GM12872 (cell line): Measurements from ENCODE around the gene ONECUT1.

Source experiments
- TF ChIP-seq, protein P1 (sequence below): IDR thresholded peaks from 3 replicates; pipeline ENCODE4 v1.5.1; 2011; ENCODE audit warnings: low read depth, mild to moderate bottlenecking, low read length, moderate library complexity; ENCODE audit not compliant: insufficient read depth

ONECUT1 gene

GRCh38 chr15:52710050-52710707, 80.0 kb downstream of the ONECUT1 start:
- TF ChIP-seq, protein P1, sequence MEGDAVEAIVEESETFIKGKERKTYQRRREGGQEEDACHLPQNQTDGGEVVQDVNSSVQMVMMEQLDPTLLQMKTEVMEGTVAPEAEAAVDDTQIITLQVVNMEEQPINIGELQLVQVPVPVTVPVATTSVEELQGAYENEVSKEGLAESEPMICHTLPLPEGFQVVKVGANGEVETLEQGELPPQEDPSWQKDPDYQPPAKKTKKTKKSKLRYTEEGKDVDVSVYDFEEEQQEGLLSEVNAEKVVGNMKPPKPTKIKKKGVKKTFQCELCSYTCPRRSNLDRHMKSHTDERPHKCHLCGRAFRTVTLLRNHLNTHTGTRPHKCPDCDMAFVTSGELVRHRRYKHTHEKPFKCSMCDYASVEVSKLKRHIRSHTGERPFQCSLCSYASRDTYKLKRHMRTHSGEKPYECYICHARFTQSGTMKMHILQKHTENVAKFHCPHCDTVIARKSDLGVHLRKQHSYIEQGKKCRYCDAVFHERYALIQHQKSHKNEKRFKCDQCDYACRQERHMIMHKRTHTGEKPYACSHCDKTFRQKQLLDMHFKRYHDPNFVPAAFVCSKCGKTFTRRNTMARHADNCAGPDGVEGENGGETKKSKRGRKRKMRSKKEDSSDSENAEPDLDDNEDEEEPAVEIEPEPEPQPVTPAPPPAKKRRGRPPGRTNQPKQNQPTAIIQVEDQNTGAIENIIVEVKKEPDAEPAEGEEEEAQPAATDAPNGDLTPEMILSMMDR, result no peak

DNA sequence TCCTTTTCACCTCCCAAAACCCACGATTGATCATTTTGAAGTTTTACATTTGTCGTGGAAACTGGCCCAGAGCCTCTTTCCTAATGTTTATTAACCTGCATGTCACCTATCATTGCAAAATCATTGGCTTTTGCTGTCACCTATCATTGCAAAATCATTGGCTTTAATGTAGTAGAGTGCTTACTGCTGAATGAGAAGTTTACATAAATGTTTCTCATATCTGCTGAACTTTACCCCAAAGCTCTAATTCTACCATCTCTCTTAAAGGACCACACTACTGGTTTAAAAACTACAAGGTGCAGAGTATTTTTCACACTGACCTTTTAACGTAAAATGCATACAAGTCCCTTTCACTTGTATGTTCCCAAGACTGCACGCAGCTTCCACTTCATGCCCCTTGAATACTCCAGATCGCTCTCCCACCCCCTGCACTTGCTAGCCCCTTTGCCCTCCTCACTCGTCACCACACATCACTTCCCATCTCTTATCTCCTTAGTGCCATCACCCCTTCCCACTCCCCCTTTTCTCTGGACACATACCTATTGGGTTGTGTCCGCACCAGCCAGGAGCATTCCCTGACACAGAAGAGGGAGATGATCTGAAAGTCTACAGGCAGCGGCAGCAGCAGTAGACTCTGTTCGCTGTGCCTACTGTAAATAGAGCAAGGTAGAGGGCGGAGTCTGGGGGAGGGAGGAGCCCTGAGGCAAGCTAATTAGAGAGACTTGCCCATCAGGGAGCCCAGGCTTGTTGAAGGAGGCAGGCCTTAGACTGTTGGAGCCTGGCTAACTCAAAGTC, 80.8 kb downstream of the ONECUT1 start:
- TF ChIP-seq, protein P1, result no peak
